H54 (cell line): ENCODE measurements around the gene AKT1.
"Not testable (repeated sequence)": the region's sequence is repeated elsewhere in the genome, so short reads cannot be mapped to it uniquely, and the experiment has no call there.

Experiments used
- DNase-seq: peaks from one replicate; pipeline ENCODE4 v3.0.0; 2011; ENCODE audit warnings: low spot score, mixed read lengths; ENCODE audit not compliant: insufficient read length
- FAIRE-seq: peaks from 3 replicates; lab custom pipeline; 2011; peaks lifted over from hg19 to GRCh38; lab: Jason Lieb, UNC
- POLR2A ChIP-seq: IDR thresholded peaks from 2 replicates; pipeline ENCODE4 v1.6.1; 2011; ENCODE audit warnings: low read depth, mild to moderate bottlenecking, low read length

AKT1 gene

GRCh38 chr14:104758981-104759969 lies 36.3 kb downstream of the AKT1 start:
- no peak for TF ChIP-seq POLR2A
- FAIRE-seq = no peak

GRCh38 chr14:104757681-104758392 lies 37.7 kb downstream of the AKT1 start:
- no peak for TF ChIP-seq POLR2A
- FAIRE-seq (no peak), DNase-seq (no peak)

More at GRCh38 chr14:104758981-104759969, 36.3 kb downstream of the AKT1 start:
- DNase-seq = no peak

- no peak for TF ChIP-seq POLR2A
- FAIRE-seq (no peak), DNase-seq (no peak)
Measured at GRCh38 chr14:104757238-104757585, 38.3 kb downstream of the AKT1 start.

- TF ChIP-seq POLR2A = no peak
- DNase-seq (no peak), FAIRE-seq (no peak)
Measured at GRCh38 chr14:104756477-104757237, 38.9 kb downstream of the AKT1 start.

- no peak for TF ChIP-seq POLR2A
- DNase-seq (no peak), FAIRE-seq (no peak)
Measured at GRCh38 chr14:104755621-104756020, 39.9 kb downstream of the AKT1 start.

GRCh38 chr14:104754213-104754851 lies 41.2 kb downstream of the AKT1 start:
- DNase-seq = no peak
- FAIRE-seq = no peak
- TF ChIP-seq POLR2A = no peak

GRCh38 chr14:104753528-104754212 lies 41.9 kb downstream of the AKT1 start:
- FAIRE-seq (no peak), DNase-seq (no peak)
- no peak for TF ChIP-seq POLR2A

GRCh38 chr14:104752735-104753527 lies 42.6 kb downstream of the AKT1 start, which contains the start of gene SIVA1:
TSS of gene SIVA1 (plus strand) at chr14:104753147. CDS start at chr14:104753202, 55 bp downstream.
- TF ChIP-seq POLR2A = peak; percentile 73
- DNase-seq (peak; percentile 99), FAIRE-seq (peak; percentile 95)

- FAIRE-seq (no peak), DNase-seq (peak; percentile 95)
- TF ChIP-seq POLR2A = no peak
Measured at GRCh38 chr14:104752423-104752734, 43.2 kb downstream of the AKT1 start.

- FAIRE-seq (no peak), DNase-seq (no peak)
- TF ChIP-seq POLR2A = no peak
Measured at GRCh38 chr14:104751539-104752422, 43.8 kb downstream of the AKT1 start.

- DNase-seq, FAIRE-seq: not testable (repeated sequence)
Measured at GRCh38 chr14:104750753-104751057, 44.8 kb downstream of the AKT1 start.
